OCI-LY3 (cell line): ENCODE measurements around the gene JAML.

Experiments used
- H2AFZ ChIP-seq: fragments of 200-600, 300-600 bp; shearing (Covaris generic); 2 replicates; pipeline ENCODE4 v1.6.0; 2014; ENCODE audit warnings: antibody characterized with exemption, low read depth, low read length
- H3K27ac ChIP-seq: fragments of 200-600, 300-600 bp; sonication (generic); 2 replicates; pipeline ENCODE4 v1.5.1; 2014; ENCODE audit warnings: mild to moderate bottlenecking, low read length, moderate library complexity, mixed read lengths
- H3K27me3 ChIP-seq: fragments of 200-600, 300-600 bp; sonication (generic); 2 replicates; pipeline ENCODE4 v1.6.1; 2014; ENCODE audit warnings: low read depth, low read length, mixed read lengths
- H3K36me3 ChIP-seq: fragments of 200-600, 300-600 bp; sonication (generic); replicated peaks from 2 replicates; pipeline ENCODE3; 2014; ENCODE audit warnings: low read depth, low read length, mixed read lengths
- H3K4me1 ChIP-seq: fragments of 300-600, 200-600 bp; sonication (generic); 2 replicates; pipeline ENCODE4 v1.6.1; 2014; ENCODE audit warnings: low read length, mixed read lengths
- H3K4me2 ChIP-seq: fragments of 200-600, 300-600 bp; sonication (generic); 2 replicates; pipeline ENCODE4 v1.6.1; 2014; ENCODE audit warnings: low read length, mixed read lengths
- H3K4me3 ChIP-seq: fragments of 300-600, 200-600 bp; sonication (generic); 2 replicates; pipeline ENCODE4 v1.5.1; 2014; ENCODE audit warnings: antibody characterized with exemption, mild to moderate bottlenecking, low read length, moderate library complexity
- H3K79me2 ChIP-seq: fragments of 300-600, 200-600 bp; shearing (Covaris generic); 2 replicates; pipeline ENCODE4 v1.6.1; 2014; ENCODE audit warnings: mild to moderate bottlenecking, low read length, mixed read lengths
- H3K9ac ChIP-seq: fragments of 300-600, 200-600 bp; shearing (Covaris generic); 2 replicates; pipeline ENCODE4 v1.6.0; 2014; ENCODE audit warnings: mild to moderate bottlenecking, low read length, moderate library complexity
- H3K9me3 ChIP-seq: fragments of 200-600, 300-600 bp; shearing (Covaris generic); 2 replicates; pipeline ENCODE4 v1.6.1; 2014; ENCODE audit warnings: low read length, mixed read lengths; ENCODE audit not compliant: insufficient read depth
- H4K20me1 ChIP-seq: fragments of 200-600, 300-600 bp; sonication (generic); 2 replicates; pipeline ENCODE4 v1.6.1; 2016; ENCODE audit warnings: low read length, mixed read lengths; ENCODE audit not compliant: insufficient read depth
- EZH2phosphoT487 ChIP-seq: fragments of 200-600 bp; shearing (Covaris generic); IDR thresholded peaks from 2 replicates; pipeline ENCODE4 v1.6.1; 2018; ENCODE audit warnings: antibody characterized with exemption, mixed run types, low read depth
- TF ChIP-seq, protein P1 (sequence below): fragments of 200-600, 300-600 bp; sonication (generic); IDR thresholded peaks from 2 replicates; pipeline ENCODE4 v1.5.1; 2014; ENCODE audit warnings: antibody characterized with exemption, low read length, low read depth

Gene JAML

DNA sequence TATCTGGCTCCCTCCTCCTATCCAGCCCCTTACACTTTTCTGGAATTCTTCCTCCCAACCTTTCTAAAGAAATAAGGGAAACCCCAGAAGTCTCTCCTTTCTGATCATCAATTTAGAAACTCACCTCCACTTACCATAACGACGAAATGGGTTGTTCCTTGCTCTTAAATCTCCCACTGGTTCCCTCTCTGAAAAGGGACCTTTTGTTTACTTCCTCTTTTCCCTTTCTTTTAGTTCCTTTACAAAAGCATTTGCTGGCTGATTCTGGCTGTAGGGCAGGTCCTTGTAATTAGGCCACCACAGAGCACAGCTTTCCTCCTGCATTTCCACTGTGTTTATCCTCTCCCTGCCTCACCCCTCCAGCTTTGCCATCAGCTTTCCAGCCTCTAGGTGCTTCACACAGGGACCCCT, 12.0 kb downstream of the JAML start:
- Histone ChIP-seq H3K9me3 (no peaks in the 10 kb centered on the region), H3K79me2 (no peaks in the 10 kb centered on the region), H4K20me1 (no peaks in the 10 kb centered on the region), H3K27me3 (peaks cover 40% of the 10 kb centered on the region), H3K4me2 (no peak overlapping the region; the same call in 1 of the 2 replicates), H2AFZ (no peak overlapping the region), H3K4me1 (peaks cover 60% of the 10 kb centered on the region), H3K4me3 (no peak overlapping the region), H3K9ac (no peak overlapping the region), H3K36me3 (no peaks in the 10 kb centered on the region), H3K27ac (no peak overlapping the region)
- TF ChIP-seq, protein P1, sequence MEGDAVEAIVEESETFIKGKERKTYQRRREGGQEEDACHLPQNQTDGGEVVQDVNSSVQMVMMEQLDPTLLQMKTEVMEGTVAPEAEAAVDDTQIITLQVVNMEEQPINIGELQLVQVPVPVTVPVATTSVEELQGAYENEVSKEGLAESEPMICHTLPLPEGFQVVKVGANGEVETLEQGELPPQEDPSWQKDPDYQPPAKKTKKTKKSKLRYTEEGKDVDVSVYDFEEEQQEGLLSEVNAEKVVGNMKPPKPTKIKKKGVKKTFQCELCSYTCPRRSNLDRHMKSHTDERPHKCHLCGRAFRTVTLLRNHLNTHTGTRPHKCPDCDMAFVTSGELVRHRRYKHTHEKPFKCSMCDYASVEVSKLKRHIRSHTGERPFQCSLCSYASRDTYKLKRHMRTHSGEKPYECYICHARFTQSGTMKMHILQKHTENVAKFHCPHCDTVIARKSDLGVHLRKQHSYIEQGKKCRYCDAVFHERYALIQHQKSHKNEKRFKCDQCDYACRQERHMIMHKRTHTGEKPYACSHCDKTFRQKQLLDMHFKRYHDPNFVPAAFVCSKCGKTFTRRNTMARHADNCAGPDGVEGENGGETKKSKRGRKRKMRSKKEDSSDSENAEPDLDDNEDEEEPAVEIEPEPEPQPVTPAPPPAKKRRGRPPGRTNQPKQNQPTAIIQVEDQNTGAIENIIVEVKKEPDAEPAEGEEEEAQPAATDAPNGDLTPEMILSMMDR = no peak
- no peak for TF ChIP-seq EZH2phosphoT487

DNA sequence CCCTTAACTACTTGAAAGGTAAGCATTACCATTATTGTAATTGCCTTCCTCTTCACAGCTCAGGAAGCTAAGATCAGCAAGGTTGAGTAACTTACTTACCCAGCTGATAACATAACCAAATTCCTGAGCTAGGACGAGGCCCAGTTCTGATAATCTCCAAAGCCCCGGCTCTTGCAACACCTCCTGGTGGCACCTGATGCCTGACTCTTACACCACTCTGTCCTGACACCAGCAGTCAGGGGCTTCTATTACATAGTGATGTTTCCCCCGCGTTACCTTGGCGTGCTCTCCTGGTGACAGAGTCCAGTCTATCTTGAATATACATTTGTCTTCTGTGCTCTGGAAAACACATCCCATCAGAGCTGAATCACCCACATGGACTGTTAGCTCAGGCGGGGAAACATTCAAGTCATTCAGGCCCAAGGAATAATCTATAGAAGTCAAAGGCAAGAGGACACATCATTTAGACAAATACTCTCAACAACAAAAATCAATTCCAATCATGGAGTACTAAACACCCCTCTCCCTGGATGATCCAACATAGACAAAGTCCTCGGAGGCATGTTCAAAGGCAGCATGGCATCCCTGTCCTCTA, 12.6 kb downstream of the JAML start:
- Histone ChIP-seq H3K4me2 (no peak overlapping the region), H3K4me1 (peaks cover 55% of the 10 kb centered on the region), H3K27me3 (peaks cover 40% of the 10 kb centered on the region), H3K27ac (no peak overlapping the region), H2AFZ (no peak overlapping the region), H4K20me1 (no peaks in the 10 kb centered on the region), H3K79me2 (no peaks in the 10 kb centered on the region), H3K4me3 (no peak overlapping the region), H3K9ac (no peak overlapping the region), H3K9me3 (no peaks in the 10 kb centered on the region), H3K36me3 (no peaks in the 10 kb centered on the region)
- no peak for TF ChIP-seq EZH2phosphoT487

DNA sequence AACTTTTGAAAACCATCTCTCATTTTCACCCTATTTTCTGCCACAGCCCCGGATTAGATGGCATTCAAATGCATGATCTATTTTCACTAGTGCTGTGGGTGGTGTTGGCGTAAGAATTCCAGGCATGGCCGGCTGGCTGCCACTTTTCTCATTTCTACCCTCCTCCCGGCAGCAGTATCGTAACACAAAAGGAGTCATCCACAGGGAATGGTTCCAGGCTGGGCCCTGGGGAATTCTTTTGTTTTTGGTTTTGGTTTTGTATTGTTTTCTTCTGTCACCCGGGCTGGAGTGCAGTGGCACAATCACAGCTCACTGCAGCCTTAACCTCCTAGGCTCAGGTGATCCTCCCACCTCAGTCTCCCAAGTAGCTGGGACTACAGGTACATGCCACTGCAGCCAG, 13.8 kb downstream of the JAML start:
- no peak overlapping the region for H3K4me2 ChIP-seq
- no peak overlapping the region for H3K9ac ChIP-seq
- no peak overlapping the region for H3K27ac ChIP-seq

DNA sequence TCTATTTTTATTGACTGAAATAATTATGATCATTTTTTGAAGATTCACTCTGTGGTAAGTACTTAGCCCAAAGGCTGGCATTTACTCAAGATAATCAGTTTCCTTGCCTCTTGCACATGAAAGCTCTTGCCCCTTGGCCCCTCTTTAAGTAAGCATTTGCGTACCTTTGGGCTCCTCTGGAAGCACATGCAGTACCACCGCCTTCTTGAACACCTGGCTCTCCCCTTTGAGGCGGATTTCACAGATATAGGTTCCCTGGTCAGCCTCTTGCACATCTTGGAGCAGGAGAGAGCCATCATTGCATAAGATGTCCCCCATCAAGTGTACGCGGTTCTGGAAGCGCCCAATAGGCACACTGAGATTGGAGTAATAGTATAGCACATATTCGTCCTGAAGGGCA, 14.5 kb downstream of the JAML start:
- H3K9ac ChIP-seq = no peak overlapping the region
- TF ChIP-seq, protein P1 = no peak
- TF ChIP-seq EZH2phosphoT487 = no peak
- no peaks in the 10 kb centered on the region for H3K36me3 ChIP-seq
- H3K4me2 ChIP-seq = no peak overlapping the region
- H2AFZ ChIP-seq = no peak overlapping the region
- H3K4me1 ChIP-seq = peaks cover 51% of the 10 kb centered on the region
- H4K20me1 ChIP-seq = no peaks in the 10 kb centered on the region
- H3K27ac ChIP-seq = no peak overlapping the region
- no peaks in the 10 kb centered on the region for H3K9me3 ChIP-seq
- H3K79me2 ChIP-seq = no peaks in the 10 kb centered on the region
- H3K27me3 ChIP-seq = peaks cover 40% of the 10 kb centered on the region
- H3K4me3 ChIP-seq = no peak overlapping the region

More for the DNA sequence above, 13.8 kb downstream of the JAML start:
- peaks cover 40% of the 10 kb centered on the region for H3K27me3 ChIP-seq
- TF ChIP-seq, protein P1 = no peak
- no peak for TF ChIP-seq EZH2phosphoT487
- H3K4me1 ChIP-seq = peaks cover 56% of the 10 kb centered on the region
- H4K20me1 ChIP-seq = no peaks in the 10 kb centered on the region
- H3K79me2 ChIP-seq = no peaks in the 10 kb centered on the region
- no peaks in the 10 kb centered on the region for H3K36me3 ChIP-seq
- no peak overlapping the region for H2AFZ ChIP-seq
- H3K9me3 ChIP-seq = no peaks in the 10 kb centered on the region
- no peak overlapping the region for H3K4me3 ChIP-seq
